Aorta (tissue), 5 donors: ENCODE results near the gene SNX10. TPM values are rescaled to one million over a fixed set of nuclear protein-coding genes. Genes with fewer than 3 reads are reported as not detected.

Source experiments
- ATAC-seq: fragments of 200-7000 bp; cut with Tn5 transposase; one replicate; pipeline ENCODE4 v1.9.1; 2022; ENCODE audit warnings: moderate library complexity; ENCODE audit not compliant: low FRiP score
- DNase-seq, 2 donors: peaks; one replicate each; pipeline ENCODE4 v3.0.0-alpha.2; 2020
- H3K27ac ChIP-seq, 2 donors: one replicate each; pipeline ENCODE4 v1.5.1; 2013; ENCODE audit warnings: low read length in 2 of 2, mild to moderate bottlenecking in 2 of 2, moderate library complexity in 2 of 2, control low read depth in 1 of 2, inconsistent platforms in 1 of 2, low read depth in 1 of 2
- H3K27me3 ChIP-seq, 2 donors: one replicate each; pipeline ENCODE4 v1.6.1; 2013; ENCODE audit warnings: control low read depth in 1 of 2, low read length in 1 of 2, mild to moderate bottlenecking in 1 of 2, moderate library complexity in 1 of 2; ENCODE audit not compliant: insufficient read depth in 2 of 2, control insufficient read depth in 1 of 2
- H3K36me3 ChIP-seq, 2 donors: one replicate each; pipeline ENCODE4 v1.6.1; 2013; ENCODE audit warnings: control low read depth in 1 of 2, low read length in 1 of 2, mild to moderate bottlenecking in 1 of 2; ENCODE audit not compliant: insufficient read depth in 2 of 2, control insufficient read depth in 1 of 2
- H3K4me1 ChIP-seq, 2 donors: one replicate each; pipeline ENCODE4 v1.6.1; 2013; ENCODE audit warnings: low read length in 2 of 2, control low read depth in 1 of 2, mild to moderate bottlenecking in 1 of 2, moderate library complexity in 1 of 2; ENCODE audit not compliant: insufficient read depth in 2 of 2, control insufficient read depth in 1 of 2
- H3K4me3 ChIP-seq, 2 donors: one replicate each; pipeline ENCODE4 v1.5.1; 2013; ENCODE audit warnings: low read length in 2 of 2, control low read depth in 1 of 2, mild to moderate bottlenecking in 1 of 2
- H3K9me3 ChIP-seq: one replicate; pipeline ENCODE4 v1.6.1; 2013; ENCODE audit warnings: mild to moderate bottlenecking, low read length; ENCODE audit not compliant: control insufficient read depth
- WGBS, 2 donors: extraction: QIAGEN DNeasy Blood & Tissue Kit; methylation state at CpG; one replicate each; pipeline ENCODE4 v1.1.7; 2013; 5-methylcytosine and 5-hydroxymethylcytosine counted together
- intact Hi-C, 2 donors: fragments of 100-400 bp; cut with DNase I; formaldehyde crosslinking; loops; one replicate each; pipeline versions ENCODE4 v1.14.2 to v1.15.0; 2022
- polyA plus RNA-seq, 2 donors: library from polyadenylated mRNA; stranded (reverse); fragments of 200-250 nt; gene quantifications; one replicate each; pipeline ENCODE4 v1.2.3, GENCODE V29; 2013
- total RNA-seq, 2 donors: library from RNA; stranded (reverse); fragmentation: NEBNext Ultra II Directional; extraction: Animal tissue kit (Norgen Biotek cat#: 25700); gene quantifications; one replicate each; pipeline ENCODE4 v1.2.1, GENCODE V29; 2021
- donor health status: healthy with polysubstance abuse.
- donor health status: Bipolar disorder and iron deficiency.
- donor health status: DM: no; HTN: no; CAD: no.
- donor health status: DM: no; HTN: no; CAD: no.
- donor health status: DM: yes; HTN: yes; CAD: no.

SNX10 gene
- total and polyA plus RNA-seq, 4 donors = 0.72 to 7.3 (median 5.0) TPM

- Histone ChIP-seq H3K27ac (no peak overlapping the region), H3K4me1 (no peaks in the 10 kb centered on the region), H3K36me3 (no peaks in the 10 kb centered on the region), H3K9me3 (no peaks in the 10 kb centered on the region), H3K4me3 (no peak overlapping the region), H3K27me3 (no peaks in the 10 kb centered on the region)
- ATAC-seq (no peak), DNase-seq (no peak)
- 55 to 64% methylated on average over 1 of the region's 1 CpG for WGBS, 2 donors
- intact Hi-C loops = no loop called here
Measured at GRCh38 chr7:26321435-26321834, 29.8 kb downstream of the SNX10 start.

- DNase-seq (no peak), ATAC-seq (no peak)
- Histone ChIP-seq H3K4me1 (no peaks in the 10 kb centered on the region), H3K9me3 (no peaks in the 10 kb centered on the region), H3K36me3 (no peaks in the 10 kb centered on the region), H3K27ac (no peak overlapping the region), H3K4me3 (no peak overlapping the region), H3K27me3 (no peaks in the 10 kb centered on the region)
- intact Hi-C loops = no loop called here
- WGBS, 2 donors = 84 to 92% methylated on average over 3 of the region's 3 CpGs
Measured at GRCh38 chr7:26326211-26326610, 34.5 kb downstream of the SNX10 start.

- intact Hi-C loops = no loop called here
- 87 to 89% methylated on average over 7 of the region's 7 CpGs for WGBS, 2 donors
- no peak overlapping the region for H3K27ac ChIP-seq
Measured at GRCh38 chr7:26328498-26329390, 37.1 kb downstream of the SNX10 start.

GRCh38 chr7:26329520-26330255, 38.0 kb downstream of the SNX10 start:
- H3K27me3 ChIP-seq = no peaks in the 10 kb centered on the region
- ATAC-seq (peak; percentile 29), DNase-seq (peak in 1 of 2 donors; percentile 67)
- H3K27ac ChIP-seq = no peak overlapping the region
- 87% methylated on average over 13 of the region's 13 CpGs for WGBS, 2 donors
- no peak overlapping the region for H3K4me3 ChIP-seq
- intact Hi-C loops = no loop called here
- H3K9me3 ChIP-seq = no peaks in the 10 kb centered on the region
- H3K36me3 ChIP-seq = no peaks in the 10 kb centered on the region
- H3K4me1 ChIP-seq = no peaks in the 10 kb centered on the region

More at GRCh38 chr7:26328498-26329390, 37.1 kb downstream of the SNX10 start:
- ATAC-seq (no peak), DNase-seq (no peak)
- Histone ChIP-seq H3K4me1 (no peaks in the 10 kb centered on the region), H3K36me3 (no peaks in the 10 kb centered on the region), H3K4me3 (no peak overlapping the region), H3K27me3 (no peaks in the 10 kb centered on the region), H3K9me3 (no peaks in the 10 kb centered on the region)

GRCh38 chr7:26331113-26331512, 39.5 kb downstream of the SNX10 start:
- Histone ChIP-seq H3K27ac (no peak overlapping the region), H3K4me3 (no peak overlapping the region), H3K4me1 (no peaks in the 10 kb centered on the region), H3K36me3 (no peaks in the 10 kb centered on the region), H3K9me3 (no peaks in the 10 kb centered on the region), H3K27me3 (no peaks in the 10 kb centered on the region)
- DNase-seq (no peak), ATAC-seq (no peak)
- WGBS, 2 donors = 96 to 97% methylated on average over 4 of the region's 4 CpGs
- intact Hi-C loops = no loop called here

- no peaks in the 10 kb centered on the region for H3K36me3 ChIP-seq
- H3K27ac ChIP-seq = no peak overlapping the region
- no peaks in the 10 kb centered on the region for H3K4me1 ChIP-seq
- DNase-seq (no peak), ATAC-seq (no peak)
- 60 to 67% methylated on average over 4 of the region's 4 CpGs for WGBS, 2 donors
- H3K4me3 ChIP-seq = no peak overlapping the region
- no peaks in the 10 kb centered on the region for H3K9me3 ChIP-seq
- no peaks in the 10 kb centered on the region for H3K27me3 ChIP-seq
- intact Hi-C loops = no loop called here
Measured at GRCh38 chr7:26331789-26332188, 40.1 kb downstream of the SNX10 start.

- Histone ChIP-seq H3K4me3 (no peak overlapping the region), H3K27ac (no peak overlapping the region), H3K4me1 (no peaks in the 10 kb centered on the region), H3K27me3 (no peaks in the 10 kb centered on the region), H3K9me3 (no peaks in the 10 kb centered on the region), H3K36me3 (no peaks in the 10 kb centered on the region)
- DNase-seq (no peak), ATAC-seq (no peak)
- intact Hi-C loops = no loop called here
- 63 to 96% methylated on average over 2 of the region's 2 CpGs for WGBS, 2 donors
Measured at GRCh38 chr7:26332698-26333097, 41.0 kb downstream of the SNX10 start.

GRCh38 chr7:26334166-26334859, 42.7 kb downstream of the SNX10 start:
- Histone ChIP-seq H3K4me3 (no peak overlapping the region), H3K4me1 (no peaks in the 10 kb centered on the region)
- WGBS, 2 donors = 67 to 71% methylated on average over 1 of the region's 1 CpG

More at GRCh38 chr7:26334166-26334859, 42.7 kb downstream of the SNX10 start:
- no peaks in the 10 kb centered on the region for H3K36me3 ChIP-seq
- intact Hi-C loops = no loop called here
- ATAC-seq (no peak), DNase-seq (no peak)
- no peaks in the 10 kb centered on the region for H3K9me3 ChIP-seq
- no peak overlapping the region for H3K27ac ChIP-seq
- no peaks in the 10 kb centered on the region for H3K27me3 ChIP-seq
